GM13976 (cell line): ENCODE data around the gene NFATC2IP.

Source experiments
- DNase-seq: peaks from one replicate; pipeline ENCODE4 v3.0.0; 2012; ENCODE audit warnings: low spot score
- in situ Hi-C: fragments of 300-500 bp; cut with MboI; formaldehyde crosslinking; loops from one replicate; pipeline ENCODE4 v1.12.0; 2022; ENCODE audit warnings: low sequenced_read_pairs, mixed read lengths, inconsistent platforms; ENCODE audit not compliant: unreplicated experiment
- TF ChIP-seq, protein P1 (sequence below): IDR thresholded peaks from 2 replicates; pipeline ENCODE4 v1.5.1; 2012; ENCODE audit warnings: borderline replicate concordance, mild to moderate bottlenecking; ENCODE audit not compliant: insufficient read depth; ENCODE audit errors: extremely low read depth, missing control alignments, control extremely low read depth

The NFATC2IP gene

DNA sequence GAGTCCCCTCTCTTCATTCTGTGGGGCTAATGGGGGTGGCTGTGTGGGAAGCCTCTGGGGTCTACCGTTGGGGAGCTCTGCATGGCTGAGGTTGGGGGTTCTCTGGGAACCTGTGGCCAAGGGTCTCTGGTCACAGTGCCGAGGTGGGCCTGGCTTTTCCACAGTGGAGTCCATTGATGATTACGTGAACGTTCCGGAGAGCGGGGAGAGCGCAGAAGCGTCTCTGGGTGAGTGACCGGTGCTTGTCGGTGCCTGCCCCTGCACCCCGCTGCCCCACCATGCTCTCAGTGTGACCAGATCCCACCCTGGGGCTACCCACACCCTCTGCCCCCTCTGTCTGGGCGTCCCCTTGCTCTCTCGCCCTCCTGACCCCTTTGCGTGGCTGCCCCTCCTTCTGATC is 38.6 kb downstream of the NFATC2IP start:
- no peak for DNase-seq

DNA sequence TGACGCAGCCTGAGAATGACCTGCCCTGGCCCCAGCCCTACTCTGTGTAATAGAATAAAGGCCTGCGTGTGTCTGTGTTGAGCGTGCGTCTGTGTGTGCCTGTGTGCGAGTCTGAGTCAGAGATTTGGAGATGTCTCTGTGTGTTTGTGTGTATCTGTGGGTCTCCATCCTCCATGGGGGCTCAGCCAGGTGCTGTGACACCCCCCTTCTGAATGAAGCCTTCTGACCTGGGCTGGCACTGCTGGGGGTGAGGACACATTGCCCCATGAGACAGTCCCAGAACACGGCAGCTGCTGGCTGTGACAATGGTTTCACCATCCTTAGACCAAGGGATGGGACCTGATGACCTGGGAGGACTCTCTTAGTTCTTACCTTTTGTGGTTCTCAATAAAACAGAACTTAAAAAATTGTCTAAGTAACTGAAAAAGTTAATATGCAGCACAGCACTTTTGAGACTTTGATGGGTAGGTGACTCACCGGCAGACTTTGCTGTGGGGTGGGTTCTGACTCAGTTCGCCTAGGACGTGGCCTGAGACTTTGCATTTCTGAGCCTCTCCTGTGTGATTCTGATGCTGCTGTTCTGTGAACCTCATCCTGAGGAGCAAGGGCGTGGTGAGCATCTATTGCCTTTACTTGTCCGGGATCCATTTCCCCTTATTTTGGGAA is 39.8 kb downstream of the NFATC2IP start:
- in situ Hi-C loops: no loop called here
- TF ChIP-seq, protein P1, sequence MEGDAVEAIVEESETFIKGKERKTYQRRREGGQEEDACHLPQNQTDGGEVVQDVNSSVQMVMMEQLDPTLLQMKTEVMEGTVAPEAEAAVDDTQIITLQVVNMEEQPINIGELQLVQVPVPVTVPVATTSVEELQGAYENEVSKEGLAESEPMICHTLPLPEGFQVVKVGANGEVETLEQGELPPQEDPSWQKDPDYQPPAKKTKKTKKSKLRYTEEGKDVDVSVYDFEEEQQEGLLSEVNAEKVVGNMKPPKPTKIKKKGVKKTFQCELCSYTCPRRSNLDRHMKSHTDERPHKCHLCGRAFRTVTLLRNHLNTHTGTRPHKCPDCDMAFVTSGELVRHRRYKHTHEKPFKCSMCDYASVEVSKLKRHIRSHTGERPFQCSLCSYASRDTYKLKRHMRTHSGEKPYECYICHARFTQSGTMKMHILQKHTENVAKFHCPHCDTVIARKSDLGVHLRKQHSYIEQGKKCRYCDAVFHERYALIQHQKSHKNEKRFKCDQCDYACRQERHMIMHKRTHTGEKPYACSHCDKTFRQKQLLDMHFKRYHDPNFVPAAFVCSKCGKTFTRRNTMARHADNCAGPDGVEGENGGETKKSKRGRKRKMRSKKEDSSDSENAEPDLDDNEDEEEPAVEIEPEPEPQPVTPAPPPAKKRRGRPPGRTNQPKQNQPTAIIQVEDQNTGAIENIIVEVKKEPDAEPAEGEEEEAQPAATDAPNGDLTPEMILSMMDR: no peak
- no peak for DNase-seq

More for the DNA sequence above, 38.6 kb downstream of the NFATC2IP start:
- TF ChIP-seq, protein P1: no peak
- in situ Hi-C loops: no loop called here

DNA sequence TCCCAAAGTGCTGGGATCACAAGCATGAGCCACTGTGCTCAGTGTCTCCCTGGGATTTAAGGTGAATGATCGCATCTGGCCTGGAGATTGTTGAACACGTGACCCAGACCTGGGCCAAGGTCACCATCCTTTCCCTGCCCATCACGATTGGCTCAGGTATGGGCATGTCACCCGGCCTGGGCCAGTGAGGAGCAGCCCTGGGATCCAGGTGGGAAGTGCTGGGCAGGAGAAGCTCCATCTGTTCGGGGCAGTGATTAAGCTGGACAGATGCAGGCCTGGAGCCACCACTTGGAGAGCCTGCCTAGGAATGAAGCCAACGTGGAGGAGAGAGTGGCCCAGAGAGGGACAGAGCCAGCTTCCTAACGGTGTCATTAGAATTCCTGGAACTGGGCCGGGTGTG is 41.0 kb downstream of the NFATC2IP start:
- TF ChIP-seq, protein P1: no peak
- no peak for DNase-seq
- in situ Hi-C loops: no loop called here

DNA sequence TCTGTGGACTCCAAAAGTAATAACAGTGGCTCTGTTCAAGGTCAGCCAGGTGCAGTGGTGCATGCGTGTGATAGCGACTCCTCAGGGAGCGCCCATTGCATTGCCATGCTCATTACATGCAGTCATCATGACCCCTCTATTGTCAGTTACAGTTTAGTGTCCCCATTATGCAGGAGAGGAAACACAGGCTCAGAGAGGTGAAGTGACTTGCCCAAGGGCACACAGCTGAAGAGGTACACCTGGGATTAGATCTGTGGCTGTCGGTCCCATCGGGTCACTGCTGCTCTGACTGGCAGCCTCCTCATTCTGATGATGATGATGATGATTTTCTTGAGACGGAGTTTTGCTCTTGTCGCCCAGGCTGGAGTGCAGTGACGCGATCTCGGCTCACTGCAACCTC is 41.8 kb downstream of the NFATC2IP start:
- in situ Hi-C loops: no loop called here
- TF ChIP-seq, protein P1: no peak
- no peak for DNase-seq

DNA sequence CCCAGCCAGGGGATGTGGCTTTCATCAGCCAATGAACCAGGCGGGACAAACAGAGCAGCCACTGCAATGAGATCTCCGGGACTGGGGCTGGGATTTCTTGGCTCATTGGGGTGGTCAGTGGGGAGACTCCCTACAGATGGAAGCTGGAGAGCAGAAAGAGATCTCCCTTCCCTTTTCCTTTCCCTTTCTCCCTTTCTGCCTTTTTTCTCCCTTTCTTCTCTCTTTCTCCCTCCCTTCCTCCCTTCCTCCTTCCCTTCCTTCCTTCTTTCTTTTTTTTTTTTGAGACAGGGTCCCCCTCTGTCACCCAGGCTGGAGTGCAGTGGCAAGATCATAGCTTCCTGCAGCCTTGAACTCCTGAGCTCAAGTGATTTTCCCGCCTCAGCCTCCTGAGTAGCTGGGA is 48.1 kb downstream of the NFATC2IP start:
- TF ChIP-seq, protein P1: no peak
- in situ Hi-C loops: no loop called here
- DNase-seq: no peak

DNA sequence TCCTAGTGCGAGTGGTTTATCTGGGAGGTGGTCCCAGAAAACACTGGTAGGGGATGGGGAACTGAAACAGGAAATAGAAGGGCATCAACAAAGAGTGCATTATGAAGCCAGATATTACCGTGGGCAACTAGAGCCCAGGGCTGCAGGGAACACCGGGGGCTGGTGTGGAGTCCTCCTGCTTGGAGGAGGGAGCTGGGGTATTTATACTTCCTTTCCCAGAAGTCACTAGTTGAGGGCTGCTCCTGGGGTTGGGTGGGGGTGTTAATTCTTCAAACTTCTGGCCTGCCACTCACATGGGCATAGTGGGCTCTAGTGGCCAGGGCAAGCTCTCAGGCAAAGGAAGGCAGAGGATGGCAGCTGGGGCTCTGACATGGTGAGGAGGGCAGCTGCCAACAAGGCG is 48.8 kb downstream of the NFATC2IP start:
- no peak for DNase-seq
- TF ChIP-seq, protein P1: no peak
- in situ Hi-C loops: no loop called here
